GM13977 (cell line): ENCODE measurements around the gene GPC5.

ENCODE experiments used
- DNase-seq: peaks from one replicate; pipeline ENCODE4 v3.0.0; 2012; ENCODE audit warnings: low spot score
- CTCF ChIP-seq: IDR thresholded peaks from 2 replicates; pipeline ENCODE4 v1.5.1; 2012; ENCODE audit warnings: mild to moderate bottlenecking, control low read depth; ENCODE audit not compliant: insufficient read depth; ENCODE audit errors: extremely low read depth, missing control alignments
- in situ Hi-C: fragments of 300-500 bp; cut with MboI; formaldehyde crosslinking; loops from one replicate; pipeline ENCODE4 v1.12.0; 2022; ENCODE audit warnings: low sequenced_read_pairs, low pct_unique_long_range_greater_than_20kb, mixed read lengths, inconsistent platforms; ENCODE audit not compliant: unreplicated experiment

The GPC5 gene

DNA sequence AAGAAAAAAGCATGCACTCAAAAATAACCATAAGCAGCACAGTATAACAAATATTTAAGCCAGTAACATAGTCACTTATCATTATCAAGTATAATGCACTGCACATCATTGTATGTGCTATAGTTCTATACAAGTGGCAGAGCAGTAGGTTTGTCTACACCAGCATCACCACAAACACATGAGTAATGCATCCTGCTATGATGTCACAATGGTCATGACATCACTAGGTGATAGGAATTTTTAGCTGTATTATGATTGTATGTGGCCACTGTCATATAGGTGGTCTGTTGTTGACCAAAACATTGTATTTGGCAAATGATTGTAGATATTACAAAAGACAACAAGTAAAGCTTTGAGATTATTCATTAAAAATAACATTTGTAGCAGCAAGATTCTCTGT, 967.5 kb downstream of the GPC5 start:
- TF ChIP-seq CTCF, result no peak
- DNase-seq, result no peak
- in situ Hi-C loops, result no loop called here

DNA sequence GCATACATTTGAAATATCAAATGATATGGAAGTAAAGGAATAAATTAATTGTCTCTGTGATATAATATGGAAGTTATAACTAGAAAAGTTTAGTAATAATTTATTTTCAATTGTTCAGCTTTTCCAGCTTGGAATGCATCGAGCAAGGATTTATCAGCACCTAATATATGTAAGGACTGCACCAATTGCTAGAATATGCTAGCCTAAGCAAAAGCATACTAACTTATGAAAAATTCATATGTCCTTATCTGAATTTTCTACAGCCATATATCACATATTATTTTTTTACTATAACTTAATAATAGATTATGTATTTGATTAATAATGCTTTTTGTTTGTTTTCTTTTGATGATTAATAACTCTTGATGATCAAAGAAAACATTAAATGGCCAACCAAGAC, 979.0 kb downstream of the GPC5 start:
- in situ Hi-C loops, result no loop called here
- DNase-seq, result no peak
- no peak for TF ChIP-seq CTCF

DNA sequence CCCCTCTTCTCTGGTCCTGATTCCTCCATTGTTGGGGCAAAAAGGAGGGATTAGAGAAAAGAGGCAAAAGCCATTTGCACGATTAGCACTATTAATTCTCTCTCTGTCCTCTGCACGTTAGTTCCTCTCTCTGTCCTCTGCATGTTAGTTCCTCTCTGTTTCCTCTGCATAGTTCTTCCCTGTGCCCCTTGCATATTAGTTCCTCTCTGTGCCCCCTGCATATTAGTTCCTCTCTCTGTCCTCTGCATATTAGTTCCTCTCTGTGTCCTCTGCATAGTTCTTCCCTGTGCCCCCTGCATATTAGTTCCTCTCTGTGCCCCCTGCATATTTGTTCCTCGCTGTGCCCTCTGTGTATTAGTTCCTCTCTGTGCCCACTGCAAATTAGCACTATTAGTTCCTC, 981.0 kb downstream of the GPC5 start:
- in situ Hi-C loops, result no loop called here
- no peak for DNase-seq
- no peak for TF ChIP-seq CTCF

- in situ Hi-C loops, result no loop called here
- no peak for TF ChIP-seq CTCF
- DNase-seq, result no peak
Observed at GRCh38 chr13:92384410-92384809, 986.0 kb downstream of the GPC5 start.

DNA sequence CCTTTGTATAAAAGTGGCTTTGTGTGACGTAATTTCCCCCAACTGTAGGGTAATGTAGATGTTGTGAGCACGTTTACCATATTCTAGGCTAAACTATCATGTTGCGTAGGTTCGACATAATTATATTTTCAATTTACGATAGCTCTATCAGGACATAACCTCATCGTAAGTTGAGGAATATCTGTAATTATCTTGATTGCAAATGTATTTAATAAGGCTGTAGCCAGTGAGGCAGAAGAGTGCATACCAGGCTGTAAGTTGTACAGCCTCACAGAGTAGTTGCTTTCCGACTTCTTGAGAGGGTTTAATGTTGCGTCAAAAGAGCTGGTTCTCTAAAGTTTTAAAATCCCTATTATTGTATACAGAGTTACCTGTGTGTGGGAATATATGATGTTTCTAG, 988.8 kb downstream of the GPC5 start:
- no peak for TF ChIP-seq CTCF
- in situ Hi-C loops, result no loop called here
- no peak for DNase-seq

- no peak for DNase-seq
- in situ Hi-C loops, result no loop called here
- no peak for TF ChIP-seq CTCF
Observed at GRCh38 chr13:92390217-92390616, 991.8 kb downstream of the GPC5 start.

- in situ Hi-C loops, result no loop called here
- no peak for TF ChIP-seq CTCF
- DNase-seq, result no peak
Observed at GRCh38 chr13:92403606-92404005, 1005.2 kb downstream of the GPC5 start.
